ENCODE measurements around the gene SPTY2D1.

DNA sequence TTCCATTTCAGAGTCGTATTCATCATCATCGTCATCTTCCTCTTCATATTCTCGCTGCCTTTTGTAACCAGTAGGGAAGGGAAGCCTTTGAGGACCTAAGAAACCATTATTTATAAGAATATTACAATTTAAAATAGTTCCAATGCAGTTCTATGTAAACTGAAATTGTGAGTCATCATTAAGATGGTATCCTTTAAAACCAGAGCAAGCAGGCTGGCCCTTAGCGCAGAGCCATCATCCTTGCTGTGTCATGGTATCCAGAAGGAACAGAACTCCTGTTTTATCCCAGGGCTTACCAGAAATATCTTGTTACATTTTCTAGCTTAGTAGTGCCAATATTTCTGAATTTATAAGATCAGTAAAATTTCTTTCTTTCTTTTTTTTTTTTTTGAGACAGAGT is 21.7 kb downstream of the SPTY2D1 start:
- TF ChIP-seq EZH2 (IDR thresholded peaks at IDR 0.05; ENCODE audit: insufficient read depth, poor library complexity, severe bottlenecking) (no peak), EZH2phosphoT487 (IDR thresholded peaks at IDR 0.05; ENCODE audit: insufficient read depth, low read depth) (no peak)

Measured in GM23248 (cell line).